AG20443 (cell line): Measurements from ENCODE around the gene KAT8.

ENCODE experiments used
- DNase-seq: peaks from one replicate; pipeline ENCODE4 v3.0.0; 2012; ENCODE audit warnings: low spot score, mixed read lengths

The KAT8 gene

GRCh38 chr16:31108035-31108793, 9.2 kb upstream of the KAT8 start, which contains the start of gene BCKDK:
TSS of gene BCKDK (plus strand) at chr16:31108386. CDS start at chr16:31109224, 838 bp downstream.
- peak; percentile 92 for DNase-seq

DNA sequence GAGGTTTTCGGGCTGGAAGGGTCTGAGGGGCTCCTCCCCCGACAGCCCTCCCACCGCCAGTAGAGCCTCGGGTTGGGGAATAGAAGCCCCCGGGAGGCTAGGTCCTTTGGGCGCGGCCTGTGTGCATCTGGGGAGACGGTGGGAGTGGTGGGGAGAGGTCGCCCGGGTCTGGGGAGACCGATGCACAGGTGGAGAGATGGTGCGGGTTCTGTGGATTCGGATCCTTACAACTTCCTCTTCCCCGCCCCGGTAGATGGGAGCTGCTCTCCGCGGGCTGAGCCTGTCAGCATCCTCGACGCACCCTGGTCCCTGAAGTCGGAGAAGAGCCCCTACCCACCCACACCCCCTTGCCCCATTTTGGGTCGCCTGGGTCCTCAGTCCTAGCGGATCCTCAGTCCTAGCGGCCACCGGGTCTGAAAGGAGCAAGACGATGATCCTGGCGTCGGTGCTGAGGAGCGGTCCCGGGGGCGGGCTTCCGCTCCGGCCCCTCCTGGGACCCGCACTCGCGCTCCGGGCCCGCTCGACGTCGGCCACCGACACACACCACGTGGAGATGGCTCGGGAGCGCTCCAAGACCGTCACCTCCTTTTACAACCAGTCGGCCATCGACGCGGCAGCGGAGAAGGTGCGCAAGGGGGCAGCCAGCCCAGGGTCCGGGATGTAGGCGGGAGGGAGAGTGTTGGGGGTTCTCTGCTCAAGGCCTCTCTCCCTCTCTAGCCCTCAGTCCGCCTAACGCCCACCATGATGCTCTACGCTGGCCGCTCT, 8.5 kb upstream of the KAT8 start:
- DNase-seq, result no peak

GRCh38 chr16:31109622-31110021, 7.8 kb upstream of the KAT8 start:
- no peak for DNase-seq

GRCh38 chr16:31110106-31111034, 7.1 kb upstream of the KAT8 start:
- DNase-seq, result no peak

DNA sequence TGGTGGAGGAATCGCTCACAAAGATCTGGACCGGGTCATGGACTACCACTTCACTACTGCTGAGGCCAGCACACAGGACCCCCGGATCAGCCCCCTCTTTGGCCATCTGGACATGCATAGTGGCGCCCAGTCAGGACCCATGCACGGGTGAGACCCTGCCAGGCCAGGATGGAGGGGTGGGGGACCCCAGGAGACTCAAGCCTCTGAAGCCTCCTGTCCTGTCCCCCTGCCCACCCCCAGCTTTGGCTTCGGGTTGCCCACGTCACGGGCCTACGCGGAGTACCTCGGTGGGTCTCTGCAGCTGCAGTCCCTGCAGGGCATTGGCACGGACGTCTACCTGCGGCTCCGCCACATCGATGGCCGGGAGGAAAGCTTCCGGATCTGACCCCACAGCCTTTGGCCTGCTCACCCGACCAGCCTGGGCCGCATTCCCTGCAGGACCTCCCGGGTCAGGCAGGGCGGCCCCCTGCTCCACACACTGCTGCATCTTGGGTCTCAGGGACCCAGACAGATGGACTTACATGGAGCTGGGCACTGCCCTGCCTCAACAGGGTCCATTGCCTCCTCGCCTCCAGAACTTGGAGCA, 5.5 kb upstream of the KAT8 start:
- DNase-seq, result no peak

DNA sequence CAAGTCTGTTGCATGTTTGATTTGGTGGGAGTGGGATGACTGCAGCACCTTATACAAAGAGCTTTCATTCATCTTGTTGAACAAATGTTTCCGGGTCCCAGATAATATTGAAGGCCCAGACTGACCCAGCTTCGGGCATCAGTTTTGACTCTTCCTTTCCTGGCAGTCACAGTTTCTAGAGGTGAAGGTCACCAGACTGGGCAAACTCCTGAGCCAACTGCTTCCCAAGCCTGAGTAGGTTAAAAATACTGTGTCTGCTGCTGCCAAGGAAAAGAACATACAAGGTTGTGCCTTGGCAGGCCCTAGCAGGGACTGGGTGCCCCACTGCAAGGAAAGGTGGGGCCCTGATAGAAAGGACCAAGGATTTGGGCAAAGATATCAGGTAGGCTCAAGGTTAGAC, 4.8 kb upstream of the KAT8 start:
- no peak for DNase-seq

DNA sequence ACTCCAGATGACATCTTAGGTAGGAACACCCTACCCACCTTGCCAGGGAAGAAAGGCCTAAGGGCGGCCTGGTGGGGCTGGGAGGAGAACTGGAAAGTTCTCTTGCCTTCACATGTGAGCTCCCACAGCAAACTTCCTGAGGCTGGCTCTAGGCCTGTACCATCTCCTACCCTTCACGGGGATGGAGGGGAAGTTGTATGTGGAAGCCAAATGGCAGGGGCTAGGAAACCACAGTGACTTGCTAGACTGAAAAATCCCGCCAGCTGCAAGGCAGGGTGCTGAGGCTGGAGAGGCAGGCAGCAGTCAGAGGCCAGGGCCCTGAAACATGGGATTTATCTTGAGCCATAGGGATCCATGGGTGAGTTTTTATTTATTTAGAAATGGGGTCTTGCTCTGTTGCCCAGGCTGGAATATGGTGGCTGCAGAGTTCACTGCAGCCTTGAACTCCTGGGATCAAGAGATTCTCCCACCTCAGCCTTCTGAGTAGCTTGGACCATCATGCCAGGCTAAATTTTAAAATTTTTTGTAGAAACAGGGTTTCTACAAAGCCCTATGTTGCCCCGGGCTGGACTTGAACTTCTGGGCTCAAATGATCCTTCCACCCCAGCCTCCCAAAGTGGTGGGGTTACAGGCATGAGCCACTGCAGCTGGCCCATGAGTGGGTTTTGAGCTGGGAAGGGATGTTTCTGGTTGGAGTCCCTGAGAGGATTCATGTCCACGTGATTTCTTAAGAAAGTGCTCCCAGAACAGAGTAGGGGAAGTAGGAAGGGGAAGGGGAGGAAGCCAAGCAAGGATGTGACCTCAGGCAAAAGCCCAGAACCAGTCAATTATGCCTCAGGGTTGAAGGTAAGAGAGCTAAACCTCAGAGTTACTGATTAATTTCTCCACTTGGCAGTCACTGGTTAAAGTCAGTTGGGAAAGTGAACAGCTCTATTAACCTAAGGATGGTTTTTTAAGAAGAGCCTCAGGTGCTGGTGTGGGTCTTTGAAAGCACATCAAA, 4.0 kb upstream of the KAT8 start:
- no peak for DNase-seq

DNA sequence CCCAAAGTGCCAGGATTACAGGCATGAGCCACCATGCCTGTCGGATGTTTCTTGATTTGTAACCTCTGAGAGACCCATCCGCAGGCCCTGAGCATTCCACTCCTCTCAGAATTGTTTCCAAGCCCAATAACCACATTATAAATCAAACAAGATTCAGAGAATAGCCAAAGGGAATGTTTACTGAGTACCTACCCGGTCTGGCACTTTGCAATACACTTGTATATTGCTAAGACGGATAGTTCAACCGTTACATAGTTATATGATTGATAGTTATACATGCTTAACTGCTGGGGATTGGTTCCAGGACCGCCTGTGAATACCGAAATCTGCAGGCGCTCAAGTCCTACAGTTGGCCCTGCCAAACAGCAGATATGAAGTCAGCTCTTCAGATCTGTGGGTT, 3.0 kb upstream of the KAT8 start:
- no peak for DNase-seq

GRCh38 chr16:31118223-31119155, 1.0 kb downstream of the KAT8 start:
- peak; percentile 71 for DNase-seq

- no peak for DNase-seq
Observed at GRCh38 chr16:31120129-31120528, 2.7 kb downstream of the KAT8 start.

GRCh38 chr16:31125844-31126243, 8.4 kb downstream of the KAT8 start:
- no peak for DNase-seq

DNA sequence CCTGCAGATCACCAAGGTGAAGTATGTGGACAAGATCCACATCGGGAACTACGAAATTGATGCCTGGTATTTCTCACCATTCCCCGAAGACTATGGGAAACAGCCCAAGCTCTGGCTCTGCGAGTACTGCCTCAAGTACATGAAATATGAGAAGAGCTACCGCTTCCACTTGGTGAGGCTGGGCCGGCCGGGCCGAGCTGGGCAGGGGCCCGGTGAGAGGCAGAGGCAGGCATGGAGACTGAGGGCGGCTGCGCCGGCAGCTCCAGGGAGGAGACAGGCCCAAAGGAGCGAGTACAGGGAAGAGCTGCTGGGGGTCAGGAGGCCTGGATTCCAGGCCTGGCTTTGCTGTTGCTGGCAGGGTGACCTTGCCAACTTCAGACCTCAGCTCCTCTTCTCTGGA, 9.7 kb downstream of the KAT8 start:
- no peak for DNase-seq

DNA sequence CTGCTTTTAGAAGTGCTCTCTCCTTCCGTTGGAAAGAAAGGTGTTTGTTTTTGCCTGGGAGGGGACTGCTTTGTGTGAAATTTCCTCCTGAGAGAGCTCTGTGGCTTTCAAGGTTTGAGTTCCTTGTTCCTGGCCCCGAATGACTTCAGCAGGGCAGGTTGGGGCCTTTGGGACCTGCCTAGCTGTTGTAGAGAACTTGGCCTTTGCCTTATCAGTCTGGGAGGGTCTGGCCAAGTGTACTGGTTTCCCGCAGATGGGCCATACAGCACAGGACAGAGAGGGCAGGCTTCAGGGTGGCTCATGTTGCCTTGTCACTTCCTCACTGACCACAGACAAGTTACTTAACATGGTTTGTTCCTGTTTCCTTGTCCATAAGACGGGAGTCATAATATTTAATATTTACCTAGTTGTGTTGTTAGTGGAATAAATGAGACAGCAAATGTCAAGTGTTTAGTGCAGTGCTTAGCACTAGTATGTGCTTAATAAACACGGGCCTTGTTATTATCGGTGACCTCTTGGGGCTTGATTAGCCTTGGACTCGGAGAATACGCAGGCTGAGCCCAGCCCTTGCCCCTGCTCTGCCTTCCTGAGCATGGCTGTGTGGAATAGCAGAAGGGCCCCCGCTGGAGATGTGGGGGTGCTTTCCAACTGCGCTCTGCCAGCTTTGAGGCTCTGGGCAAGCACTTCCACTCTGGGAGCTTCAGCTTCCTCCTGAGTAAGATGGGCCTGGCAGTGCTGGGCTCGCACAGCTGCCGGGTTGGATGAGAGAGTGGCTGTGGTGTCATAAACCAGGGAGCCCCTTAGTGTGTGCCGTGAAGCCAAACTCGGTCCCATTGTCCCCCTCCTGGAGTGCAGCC, 11.5 kb downstream of the KAT8 start:
- no peak for DNase-seq

- no peak for DNase-seq
Observed at GRCh38 chr16:31129568-31130335, 12.3 kb downstream of the KAT8 start.

GRCh38 chr16:31130336-31130891, 12.9 kb downstream of the KAT8 start:
- DNase-seq, result no peak

GRCh38 chr16:31130899-31131298, 13.4 kb downstream of the KAT8 start:
- no peak for DNase-seq

DNA sequence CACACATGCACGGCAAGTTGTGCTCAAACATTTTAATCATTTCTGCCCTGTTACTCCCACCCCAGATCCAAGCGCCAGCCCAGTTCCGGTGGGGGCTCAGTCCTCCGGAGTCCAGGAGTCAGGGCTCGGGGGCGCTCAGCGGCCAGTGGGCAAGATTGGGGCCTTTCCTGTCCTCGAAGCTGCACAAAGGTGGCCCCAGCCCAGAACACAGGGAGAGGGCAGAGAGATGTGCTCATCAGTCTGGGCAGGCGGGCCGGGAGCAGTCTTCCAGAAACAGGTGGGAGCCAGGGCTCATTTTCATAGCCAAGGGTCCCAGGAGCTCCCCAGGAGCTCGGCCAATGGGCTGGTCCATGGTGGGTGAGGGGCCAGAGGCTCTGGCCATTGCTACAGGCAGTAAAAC, 14.0 kb downstream of the KAT8 start:
- no peak for DNase-seq
